K562 (cell line): Measurements from ENCODE around the gene FBXO44. TPM values are rescaled to one million over a fixed set of nuclear protein-coding genes. Genes with fewer than 3 reads are reported as not detected.

Experiments
- ATAC-seq: fragments of 200-7000 bp; cut with Tn5 transposase; 3 replicates; pipeline ENCODE4 v1.9.1; 2020; ENCODE audit warnings: moderate library complexity
- BruUV-seq: library from RNA; stranded (reverse); fragments of 400-500 nt; replicated peaks from 2 replicates; lab custom pipeline; 2021; lab: Mats Ljungman, UMichigan
- CTCF ChIA-PET: fragments of 300-600 bp; formaldehyde crosslinking; extraction: SDS; loops from one replicate; lab custom pipeline; 2021; ENCODE audit warnings: low intra/inter-chr PET ratio; lab: Yijun Ruan, JAX
- POLR2A ChIA-PET: fragments of 300-600, 350-650 bp; sonication (Branson Sonifier 250); formaldehyde crosslinking; extraction: SDS; loops from one replicate; lab custom pipeline; 2021; ENCODE audit warnings: antibody characterized with exemption, inconsistent platforms; lab: Yijun Ruan, JAX
- DNase-seq, 4 experiments: peaks; one replicate each; pipeline versions ENCODE4 v3.0.0 to v3.0.0-alpha.2; 2011 to 2018; ENCODE audit warnings: low spot score in 3 of 4, mixed read lengths in 3 of 4; ENCODE audit errors: extremely low read depth in 1 of 4
- FAIRE-seq: peaks from 2 replicates; lab custom pipeline; 2011; peaks lifted over from hg19 to GRCh38; lab: Jason Lieb, UNC
- H2AFZ ChIP-seq: 2 replicates; pipeline ENCODE4 v1.6.0; 2011; ENCODE audit warnings: low read depth, low read length, control low read depth, inconsistent platforms
- H3K27ac ChIP-seq: fragments of 200-600 bp; 3 replicates; pipeline ENCODE4 v1.8.0; 2011; ENCODE audit warnings: low read depth, mild to moderate bottlenecking, control low read depth, inconsistent platforms, low read length, moderate library complexity, mixed read lengths; ENCODE audit errors: extremely low read depth
- H3K27me3 ChIP-seq, 2 experiments: fragments of 300-600 bp in 1 of 2; 2 replicates in 1 of 2; 3 replicates in 1 of 2; pipeline versions ENCODE4 v1.6.0 to v1.8.0; 2011; ENCODE audit warnings: inconsistent platforms in 2 of 2, low read length in 2 of 2, mild to moderate bottlenecking in 1 of 2, mixed read lengths in 1 of 2, moderate library complexity in 1 of 2; ENCODE audit not compliant: control insufficient read depth in 2 of 2, insufficient read depth in 2 of 2
- H3K36me3 ChIP-seq: fragments of 300-600 bp; 3 replicates; pipeline ENCODE4 v1.8.0; 2011; ENCODE audit warnings: mild to moderate bottlenecking, low read length, inconsistent platforms; ENCODE audit not compliant: control insufficient read depth, insufficient read depth
- H3K4me1 ChIP-seq, 2 experiments: fragments of 200-600 bp in 1 of 2; replicated peaks in 1 of 2; 2 replicates in 1 of 2; 3 replicates in 1 of 2; pipeline versions ENCODE4 v1.5.1 to v1.8.0; 2011; ENCODE audit warnings: inconsistent platforms in 2 of 2, low read length in 2 of 2, mild to moderate bottlenecking in 1 of 2, mixed read lengths in 1 of 2, moderate library complexity in 1 of 2; ENCODE audit not compliant: control insufficient read depth in 2 of 2, insufficient read depth in 2 of 2
- H3K4me2 ChIP-seq: 2 replicates; pipeline ENCODE4 v1.6.1; 2011; ENCODE audit warnings: low read length, control low read depth, inconsistent platforms, mixed read lengths; ENCODE audit not compliant: insufficient read depth
- H3K4me3 ChIP-seq: fragments of 200-600 bp; sonication (generic), shearing (Covaris generic); 2 replicates; pipeline ENCODE4 v1.5.1; 2016; ENCODE audit warnings: control low read depth, inconsistent platforms
- H3K79me2 ChIP-seq: fragments of 200-600 bp; 3 replicates; pipeline ENCODE4 v1.8.0; 2011; ENCODE audit warnings: low read length, inconsistent platforms; ENCODE audit not compliant: control insufficient read depth, insufficient read depth
- H3K9ac ChIP-seq, 2 experiments: 2 replicates each; pipeline versions ENCODE4 v1.6.0 to v1.6.1; 2011; ENCODE audit warnings: low read depth in 2 of 2, low read length in 2 of 2, control low read depth in 1 of 2, inconsistent platforms in 1 of 2, mild to moderate bottlenecking in 1 of 2, mixed read lengths in 1 of 2; ENCODE audit not compliant: insufficient read depth in 1 of 2
- H3K9me1 ChIP-seq: one replicate; pipeline ENCODE4 v1.6.0; 2011; ENCODE audit warnings: inconsistent platforms, mild to moderate bottlenecking, low read length, moderate library complexity; ENCODE audit not compliant: control insufficient read depth, insufficient read depth
- H3K9me3 ChIP-seq: replicated peaks from 2 replicates; pipeline ENCODE4 v1.5.1; 2011; ENCODE audit warnings: low read depth, low read length, inconsistent platforms; ENCODE audit not compliant: control insufficient read depth, insufficient read depth
- H4K20me1 ChIP-seq: replicated peaks from 2 replicates; pipeline ENCODE4 v1.6.1; 2011; ENCODE audit warnings: low read length, inconsistent platforms, mixed read lengths; ENCODE audit not compliant: control insufficient read depth, insufficient read depth
- CTBP1 ChIP-seq: fragments of 450-650 bp; IDR thresholded peaks from 2 replicates; pipeline ENCODE4 v1.6.1; 2016; ENCODE audit warnings: borderline replicate concordance
- ETV1 ChIP-seq: fragments of 450-650 bp; conservative IDR thresholded peaks from 2 replicates; pipeline ENCODE4 v1.6.1; 2016; ENCODE audit warnings: missing genetic modification characterization, control low read depth, low read depth, missing compliant biosample characterization
- JUNB ChIP-seq: fragments of 450-650 bp; formaldehyde crosslinking; conservative IDR thresholded peaks from 2 replicates; pipeline ENCODE4 v1.4.0; 2020; ENCODE audit warnings: mild to moderate bottlenecking
- NELFE ChIP-seq: IDR thresholded peaks from 2 replicates; pipeline ENCODE4 v1.6.1; 2011; ENCODE audit warnings: mild to moderate bottlenecking; ENCODE audit not compliant: insufficient read depth, insufficient read length
- NR2C2 ChIP-seq, 2 experiments: fragments of 200-800 bp in 1 of 2; sonication (Bioruptor generic) in 1 of 2; sonication (generic) in 1 of 2; formaldehyde crosslinking in 1 of 2; IDR thresholded peaks; 2 replicates each; pipeline versions ENCODE4 v1.6.1 to v1.8.0; 2016 to 2022; ENCODE audit warnings: mild to moderate bottlenecking in 1 of 2, missing compliant biosample characterization in 1 of 2, missing genetic modification characterization in 1 of 2, missing genetic modification reagents in 1 of 2
- NRF1 ChIP-seq, 2 experiments: fragments of 450-650 bp; IDR thresholded peaks in 1 of 2; conservative IDR thresholded peaks in 1 of 2; 2 replicates each; pipeline ENCODE4 v1.6.1; 2014; ENCODE audit warnings: mild to moderate bottlenecking in 2 of 2
- PHF20 ChIP-seq: fragments of 450-650 bp; IDR thresholded peaks from 2 replicates; pipeline ENCODE4 v1.6.1; 2018; ENCODE audit not compliant: partially characterized antibody
- TAF7 ChIP-seq: fragments of 450-650 bp; IDR thresholded peaks from 2 replicates; pipeline ENCODE4 v1.6.1; 2016; ENCODE audit warnings: missing genetic modification characterization, missing compliant biosample characterization
- YY1 ChIP-seq, 3 experiments: IDR thresholded peaks; 2 replicates each; pipeline ENCODE4 v1.6.1; 2011; ENCODE audit warnings: low read length in 2 of 3, mild to moderate bottlenecking in 2 of 3, moderate library complexity in 2 of 3, borderline replicate concordance in 1 of 3, control low read depth in 1 of 3, low read depth in 1 of 3; ENCODE audit not compliant: insufficient read depth in 3 of 3, insufficient replicate concordance in 2 of 3, control insufficient read depth in 1 of 3, insufficient read length in 1 of 3; ENCODE audit errors: extremely low read depth in 1 of 3
- ZNF644 ChIP-seq: fragments of 200-800 bp; sonication (Bioruptor generic); IDR thresholded peaks from 2 replicates; pipeline ENCODE4 v1.6.1; 2016; ENCODE audit warnings: low read depth, missing genetic modification characterization, missing compliant biosample characterization
- ZNF830 ChIP-seq: fragments of 250-450 bp; sonication (Bioruptor Pico); IDR thresholded peaks from 2 replicates; pipeline ENCODE4 v1.5.0; 2021; ENCODE audit warnings: mild to moderate bottlenecking
- WGBS: fragments of 100-300 bp; shearing (Covaris generic); methylation state at CpG from one replicate; pipeline ENCODE4 v1.1.6; 2016; ENCODE audit warnings: low coverage, mixed read lengths; ENCODE audit not compliant: insufficient coverage; ENCODE audit errors: missing lambda C conversion rate; 5-methylcytosine and 5-hydroxymethylcytosine counted together
- in situ Hi-C: fragments of 300-500 bp; cut with MboI; formaldehyde crosslinking; loops from 4 replicates; pipeline ENCODE4 v1.15.0; 2018; ENCODE audit warnings: inconsistent platforms, mixed read lengths
- intact Hi-C: fragments of 100-400 bp; cut with micrococcal nuclease; formaldehyde crosslinking; loops from 2 replicates; pipeline ENCODE4 v1.14.2; 2022
- polyA plus RNA-seq, 8 experiments: library from polyadenylated mRNA; depleted of rRNA in 4 of 8; stranded (reverse) in 5 of 8; unstranded in 3 of 8; fragments of >200 nt; fragmentation: Nextera tagmentation in 2 of 8; fragmentation: Illumina TruSeq in 1 of 8; extraction: Ambion mirVana in 2 of 8; extraction: Trizol in 1 of 8; gene quantifications; 2 replicates each; pipeline versions ENCODE4 v1.2.1 to v1.2.3, GENCODE V29; 2011 to 2014; ENCODE audit warnings: inconsistent platforms in 1 of 8, missing spikeins in 1 of 8
- total RNA-seq, 7 experiments: library from RNA; depleted of rRNA in 6 of 7; stranded (reverse); fragments of >200 nt in 6 of 7; fragmentation: Illumina TruSeq in 2 of 7; extraction: Trizol in 2 of 7; gene quantifications; 2 replicates each; pipeline versions ENCODE4 v1.2.1 to v1.2.3, GENCODE V29; 2011 to 2021; ENCODE audit warnings: low replicate concordance in 1 of 7
- TF ChIP-seq, protein P1 (sequence below), 2 experiments: fragments of 250-450 bp in 1 of 2; fragments of 450-650 bp in 1 of 2; sonication (Bioruptor Pico) in 1 of 2; IDR thresholded peaks; 2 replicates each; pipeline versions ENCODE4 v1.6.1 to v1.8.0; 2016 to 2021; ENCODE audit warnings: mild to moderate bottlenecking in 2 of 2, moderate library complexity in 2 of 2, missing compliant biosample characterization in 1 of 2, missing genetic modification characterization in 1 of 2

Gene FBXO44
- total and polyA plus RNA-seq, 9 of the 15 experiments (the other 6 are each of a cell fraction or from before 2014, with no cell fraction given) = 0.69 to 20.9 (median 6.7) TPM

DNA sequence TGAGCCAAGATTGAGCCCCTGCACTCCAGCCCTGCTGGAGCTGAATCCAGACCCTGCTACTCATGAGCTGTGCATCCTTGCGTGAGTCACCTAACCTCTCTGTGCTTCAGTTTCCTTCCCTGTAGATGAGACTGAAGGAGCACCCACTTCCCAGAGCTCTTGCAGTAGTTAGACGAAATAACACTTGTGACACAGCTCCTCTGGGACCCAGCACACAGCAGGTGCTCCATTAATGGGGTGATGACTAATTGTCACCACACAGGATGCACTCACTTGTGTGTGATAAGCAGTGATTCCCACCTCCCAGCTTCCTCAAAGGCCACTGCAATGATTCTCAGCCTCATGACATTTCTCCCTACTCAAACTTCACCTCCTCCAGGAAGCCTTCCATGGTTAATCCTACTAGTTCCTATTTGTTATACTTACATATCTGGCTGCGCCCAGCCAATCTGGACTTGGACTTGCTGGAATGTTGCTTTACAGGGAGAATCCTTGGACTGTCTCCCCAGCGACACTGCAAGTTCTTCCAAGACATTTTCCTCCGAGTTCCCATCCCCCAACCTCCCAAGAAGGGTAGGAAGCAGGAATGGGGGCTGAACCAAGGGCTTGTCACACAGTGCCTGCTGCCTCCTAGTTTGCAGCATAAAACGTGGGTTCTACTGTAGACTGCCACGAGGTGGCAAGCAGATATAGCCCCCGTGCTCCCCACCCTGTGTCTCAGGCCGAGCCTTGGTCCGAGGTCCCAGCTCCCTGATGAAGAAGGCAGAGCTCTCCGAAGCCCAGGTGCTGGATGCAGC lies 54.1 kb downstream of the FBXO44 start (continued):
- TF ChIP-seq ETV1 (peak; percentile 9; the same call in 1 of the 2 replicates), PHF20 (no peak), CTBP1 (peak; percentile 17; the same call in 1 of the 2 replicates)

DNA sequence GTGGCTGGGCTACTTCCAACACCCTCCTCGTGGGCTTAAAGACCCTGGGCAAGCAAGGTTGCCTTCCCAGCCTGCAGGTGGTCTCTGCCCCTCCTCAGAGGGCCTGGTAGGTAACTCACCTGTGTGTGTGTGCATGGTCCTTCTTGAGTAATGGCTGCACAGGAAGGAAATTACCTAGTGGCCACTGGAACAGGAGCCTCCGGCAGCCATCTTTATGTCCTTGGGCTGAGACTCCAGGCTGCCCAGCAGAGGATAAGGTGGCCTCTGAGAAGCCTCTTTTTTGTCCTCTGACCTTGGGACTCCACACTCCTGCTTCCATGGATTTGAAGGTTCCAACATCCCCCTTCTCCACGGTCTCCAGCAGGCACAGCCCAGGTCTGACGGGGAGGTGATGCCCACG lies 56.8 kb downstream of the FBXO44 start:
- in situ Hi-C loops = no loop called here
- no peaks in the 10 kb centered on the region for H4K20me1 ChIP-seq
- H3K9me1 ChIP-seq = no peaks in the 10 kb centered on the region
- H3K4me3 ChIP-seq = no peak overlapping the region
- ATAC-seq (no peak), FAIRE-seq (no peak)
- CTCF ChIA-PET = interaction anchor here (2.2 kb wide), 1 partner anchor 61 kb away, joined by 9 read pairs; no protein-coding TSS in a partner anchor
- TF ChIP-seq ZNF830 (CRISPR knock-in tag) (no peak), YY1 (IDR thresholded peaks at IDR 0.05; ENCODE audit: borderline replicate concordance in 1 of 3, control insufficient read depth in 1 of 3, extremely low read depth in 1 of 3, insufficient read depth in 3 of 3, insufficient read length in 1 of 3, insufficient replicate concordance in 2 of 3, low read depth in 1 of 3, low read length in 2 of 3) (peak in 2 of 3 experiments; percentile 13 to 73), TAF7 (no peak), NRF1 (conservative IDR thresholded peaks at IDR 0.05 in 1 of 2, IDR thresholded peaks at IDR 0.05 in 1 of 2) (0 out of 4 replicates have a peak, but pooled peaks of 1 of the 2 experiments have one; percentile 28), NELFE (no peak), ZNF644 (tag) (no peak), NR2C2 (CRISPR knock-in tag; IDR thresholded peaks at IDR 0.05) (0 out of 2 replicates have a peak, but pooled peaks have one; percentile 2), NR2C2 (tag; IDR thresholded peaks at IDR 0.05) (no peak), JUNB (CRISPR knock-in tag) (no peak)
- TF ChIP-seq, protein P1, sequence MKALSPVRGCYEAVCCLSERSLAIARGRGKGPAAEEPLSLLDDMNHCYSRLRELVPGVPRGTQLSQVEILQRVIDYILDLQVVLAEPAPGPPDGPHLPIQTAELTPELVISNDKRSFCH (CRISPR knock-in tag; IDR thresholded peaks at IDR 0.05) = no peak
- TF ChIP-seq, protein P1 (tag; IDR thresholded peaks at IDR 0.05) = peak; percentile 48; the same call in 1 of the 2 replicates
- TF ChIP-seq, all 486 proteins: peak for 4
- no peak overlapping the region for H3K27ac ChIP-seq
- H3K36me3 ChIP-seq = no peaks in the 10 kb centered on the region
- BruUV-seq = no TSS peak
- no peaks in the 10 kb centered on the region for H3K79me2 ChIP-seq
- peaks cover 35 to 46% of the 10 kb centered on the region in 2 experiments; a peak in 4 of 5 replicates for H3K27me3 ChIP-seq
- POLR2A ChIA-PET = interaction anchor here (0.5 to 0.8 kb wide), 3 partner anchors 17 to 36 kb away, joined by 3 to 4 read pairs (median 3); no protein-coding TSS in a partner anchor
- peak overlapping the region; percentile 57 for H2AFZ ChIP-seq
- 51% methylated on average over 5 of the region's 5 CpGs for WGBS
- H3K9me3 ChIP-seq = no peaks in the 10 kb centered on the region
- intact Hi-C loops = loop anchor here (2.0 kb wide), 1 partner anchor 61 kb away; no protein-coding TSS in a partner anchor
- peak overlapping the region in 1 of 2 experiments; percentile 49; a peak in 1 of 4 replicates for H3K9ac ChIP-seq
- peaks cover 12 to 37% of the 10 kb centered on the region in 2 experiments for H3K4me1 ChIP-seq
- no peak for DNase-seq
- 0 out of 2 replicates have a peak overlapping the region, but pooled peaks have one; percentile 22 for H3K4me2 ChIP-seq
